Left renal cortex interstitium (tissue), 4 donors: Measurements from ENCODE around the gene ATP2B2. TPM values are rescaled to one million over a fixed set of nuclear protein-coding genes. Genes with fewer than 3 reads are reported as not detected.

ENCODE experiments used
- DNase-seq, 4 donors: peaks; one replicate each; pipeline ENCODE4 v3.0.0-alpha.2; 2013; ENCODE audit warnings: low read depth in 4 of 4, low spot score in 2 of 4, missing footprints in 1 of 4
- polyA plus RNA-seq, 4 donors: library from polyadenylated mRNA; unstranded; fragments of 120-200 nt; gene quantifications; one replicate each; pipeline ENCODE4 v1.2.1, GENCODE V29; 2013; ENCODE audit not compliant: insufficient read length in 4 of 4

The ATP2B2 gene
- polyA plus RNA-seq, 4 donors: 0.33 to 0.65 (median 0.52) TPM

GRCh38 chr3:10352146-10352911, 153.1 kb downstream of the ATP2B2 start:
- no peak for DNase-seq

- no peak for DNase-seq
Measured at GRCh38 chr3:10351013-10351735, 154.2 kb downstream of the ATP2B2 start.

GRCh38 chr3:10350324-10350985, 154.9 kb downstream of the ATP2B2 start:
- no peak for DNase-seq

- no peak for DNase-seq
Measured at GRCh38 chr3:10349801-10350200, 155.6 kb downstream of the ATP2B2 start.

- no peak for DNase-seq
Measured at GRCh38 chr3:10348404-10348721, 157.0 kb downstream of the ATP2B2 start.

- DNase-seq: no peak
Measured at GRCh38 chr3:10347648-10348403, 157.6 kb downstream of the ATP2B2 start.

- no peak for DNase-seq
Measured at GRCh38 chr3:10345911-10346310, 159.5 kb downstream of the ATP2B2 start.

GRCh38 chr3:10344944-10345575, 160.3 kb downstream of the ATP2B2 start:
- no peak for DNase-seq

GRCh38 chr3:10344147-10344943, 161.0 kb downstream of the ATP2B2 start:
- no peak for DNase-seq

- DNase-seq: no peak
Measured at GRCh38 chr3:10343526-10343925, 161.9 kb downstream of the ATP2B2 start.

- no peak for DNase-seq
Measured at GRCh38 chr3:10342781-10343180, 162.6 kb downstream of the ATP2B2 start.

GRCh38 chr3:10341901-10342398, 163.4 kb downstream of the ATP2B2 start:
- no peak for DNase-seq

- no peak for DNase-seq
Measured at GRCh38 chr3:10340476-10340875, 164.9 kb downstream of the ATP2B2 start.

GRCh38 chr3:10340046-10340445, 165.3 kb downstream of the ATP2B2 start:
- DNase-seq: no peak

- DNase-seq: no peak
Measured at GRCh38 chr3:10339376-10339955, 165.9 kb downstream of the ATP2B2 start.

GRCh38 chr3:10338591-10339353, 166.6 kb downstream of the ATP2B2 start:
- DNase-seq: no peak

- DNase-seq: no peak
Measured at GRCh38 chr3:10338164-10338470, 167.3 kb downstream of the ATP2B2 start.

GRCh38 chr3:10337323-10338163, 167.8 kb downstream of the ATP2B2 start:
- DNase-seq: no peak
